Psoas muscle (tissue), 8 donors: ENCODE results near the gene FGGY. TPM values are rescaled to one million over a fixed set of nuclear protein-coding genes. Genes with fewer than 3 reads are reported as not detected.
"Not testable (repeated sequence)": the region's sequence is repeated elsewhere in the genome, so short reads cannot be mapped to it uniquely, and the experiment has no call there.

ENCODE experiments used
- ATAC-seq, 4 donors: fragments of 200-7000 bp; cut with Tn5 transposase; one replicate each; pipeline ENCODE4 v1.9.1; 2020; ENCODE audit warnings: moderate library complexity in 3 of 4, mild to moderate bottlenecking in 2 of 4
- DNase-seq, 2 donors: peaks; one replicate each; pipeline ENCODE4 v3.0.0-alpha.2; 2020
- H3K27ac ChIP-seq: fragments of 200-600 bp; one replicate; pipeline ENCODE4 v1.8.0; 2022
- H3K27me3 ChIP-seq, 3 donors: fragments of 200-600 bp in 1 of 3; one replicate each; pipeline versions ENCODE4 v1.6.1 to v1.8.0; 2013 to 2022; ENCODE audit warnings: low read length in 2 of 3, mild to moderate bottlenecking in 2 of 3, moderate library complexity in 1 of 3; ENCODE audit not compliant: insufficient read depth in 3 of 3
- H3K36me3 ChIP-seq, 2 donors: fragments of 200-600 bp in 1 of 2; one replicate each; pipeline versions ENCODE4 v1.6.1 to v1.8.0; 2013 to 2022; ENCODE audit warnings: low read depth in 1 of 2, mild to moderate bottlenecking in 1 of 2, moderate library complexity in 1 of 2; ENCODE audit not compliant: insufficient read depth in 1 of 2
- H3K4me1 ChIP-seq: fragments of 200-600 bp; one replicate; pipeline ENCODE4 v1.8.0; 2022
- H3K4me3 ChIP-seq: fragments of 200-600 bp; one replicate; pipeline ENCODE4 v1.8.0; 2022; ENCODE audit warnings: mild to moderate bottlenecking
- H3K9me3 ChIP-seq: fragments of 200-600 bp; one replicate; pipeline ENCODE4 v1.8.0; 2022
- WGBS, 3 donors: extraction: QIAGEN DNeasy Blood & Tissue Kit; methylation state at CpG; one replicate each; pipeline versions ENCODE4 v1.1.6 to v1.1.7; 2013; 5-methylcytosine and 5-hydroxymethylcytosine counted together
- intact Hi-C, 2 donors: fragments of 100-400 bp; cut with DNase I; formaldehyde crosslinking; loops; one replicate each; pipeline versions ENCODE4 v1.11.0 to v1.14.2; 2022
- polyA plus RNA-seq, 3 donors: library from polyadenylated mRNA; stranded (reverse); fragments of 200-250 nt; gene quantifications; one replicate each; pipeline ENCODE4 v1.2.3, GENCODE V29; 2013
- total RNA-seq, 4 donors: library from RNA; stranded (reverse); fragmentation: NEBNext Ultra II Directional in 2 of 4; extraction: Animal tissue kit (Norgen Biotek cat#: 25700) in 2 of 4; gene quantifications; one replicate each; pipeline versions ENCODE4 v1.2.1 to v1.2.4, GENCODE V29; 2021 to 2023
- TF ChIP-seq, protein P1 (sequence below): fragments of 200-600 bp; IDR thresholded peaks from one replicate; pipeline ENCODE4 v1.8.0; 2022; ENCODE audit warnings: antibody characterized with exemption
- donor health status: healthy with polysubstance abuse.
- donor health status: DM: no; HTN: no; CAD: no; lungs with moderate emphysema.
- donor health status: Bipolar disorder and iron deficiency.
- donor health status: healthy.
- donor health status: DM: yes; HTN: yes; CAD: no.
- donor health status: DM: no; HTN: no; CAD: no.
- donor health status: DM: no; HTN: no; CAD: no.
- donor health status: DM: yes; HTN: yes; CAD: no.

The FGGY gene
- total and polyA plus RNA-seq, 7 donors, result 11.9 to 72.2 (median 46.5) TPM

DNA sequence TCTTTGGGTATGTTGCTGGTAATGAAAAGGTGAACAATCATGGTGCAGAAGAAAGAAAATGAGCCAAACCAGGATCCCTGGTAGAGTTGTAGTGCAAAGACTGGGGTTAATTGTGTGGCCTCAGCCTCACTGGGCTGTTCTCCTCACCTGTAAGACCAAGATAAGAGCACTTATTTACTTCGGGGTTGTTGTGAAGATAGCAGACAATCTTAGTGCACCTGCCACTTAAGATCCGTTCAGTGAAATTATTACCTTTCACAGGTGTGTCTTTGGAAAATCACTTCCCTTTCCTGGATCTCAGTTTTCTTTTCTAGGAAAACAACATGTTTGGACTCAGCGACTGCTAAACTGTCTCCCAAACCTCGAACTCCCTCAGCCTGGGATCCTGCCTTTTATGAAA lies 1.3 kb upstream of the FGGY start:
- TF ChIP-seq, protein P1, sequence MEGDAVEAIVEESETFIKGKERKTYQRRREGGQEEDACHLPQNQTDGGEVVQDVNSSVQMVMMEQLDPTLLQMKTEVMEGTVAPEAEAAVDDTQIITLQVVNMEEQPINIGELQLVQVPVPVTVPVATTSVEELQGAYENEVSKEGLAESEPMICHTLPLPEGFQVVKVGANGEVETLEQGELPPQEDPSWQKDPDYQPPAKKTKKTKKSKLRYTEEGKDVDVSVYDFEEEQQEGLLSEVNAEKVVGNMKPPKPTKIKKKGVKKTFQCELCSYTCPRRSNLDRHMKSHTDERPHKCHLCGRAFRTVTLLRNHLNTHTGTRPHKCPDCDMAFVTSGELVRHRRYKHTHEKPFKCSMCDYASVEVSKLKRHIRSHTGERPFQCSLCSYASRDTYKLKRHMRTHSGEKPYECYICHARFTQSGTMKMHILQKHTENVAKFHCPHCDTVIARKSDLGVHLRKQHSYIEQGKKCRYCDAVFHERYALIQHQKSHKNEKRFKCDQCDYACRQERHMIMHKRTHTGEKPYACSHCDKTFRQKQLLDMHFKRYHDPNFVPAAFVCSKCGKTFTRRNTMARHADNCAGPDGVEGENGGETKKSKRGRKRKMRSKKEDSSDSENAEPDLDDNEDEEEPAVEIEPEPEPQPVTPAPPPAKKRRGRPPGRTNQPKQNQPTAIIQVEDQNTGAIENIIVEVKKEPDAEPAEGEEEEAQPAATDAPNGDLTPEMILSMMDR, result no peak
- no peak for DNase-seq
- Histone ChIP-seq H3K27ac (peak overlapping the region; percentile 95), H3K27me3 (no peaks in the 10 kb centered on the region), H3K4me1 (peaks cover 58% of the 10 kb centered on the region), H3K4me3 (peak overlapping the region; percentile 71), H3K36me3 (no peaks in the 10 kb centered on the region), H3K9me3 (no peaks in the 10 kb centered on the region)
- intact Hi-C loops, result loop anchor here (2.0 to 10.0 kb wide), 12 partner anchors 97 to 513 kb away; partner anchors contain the start of gene JUN (in 2 of the 2)
- WGBS, 3 donors, result 11 to 23% (median 19%) methylated on average over 4 of the region's 4 CpGs
- ATAC-seq, result no peak

DNA sequence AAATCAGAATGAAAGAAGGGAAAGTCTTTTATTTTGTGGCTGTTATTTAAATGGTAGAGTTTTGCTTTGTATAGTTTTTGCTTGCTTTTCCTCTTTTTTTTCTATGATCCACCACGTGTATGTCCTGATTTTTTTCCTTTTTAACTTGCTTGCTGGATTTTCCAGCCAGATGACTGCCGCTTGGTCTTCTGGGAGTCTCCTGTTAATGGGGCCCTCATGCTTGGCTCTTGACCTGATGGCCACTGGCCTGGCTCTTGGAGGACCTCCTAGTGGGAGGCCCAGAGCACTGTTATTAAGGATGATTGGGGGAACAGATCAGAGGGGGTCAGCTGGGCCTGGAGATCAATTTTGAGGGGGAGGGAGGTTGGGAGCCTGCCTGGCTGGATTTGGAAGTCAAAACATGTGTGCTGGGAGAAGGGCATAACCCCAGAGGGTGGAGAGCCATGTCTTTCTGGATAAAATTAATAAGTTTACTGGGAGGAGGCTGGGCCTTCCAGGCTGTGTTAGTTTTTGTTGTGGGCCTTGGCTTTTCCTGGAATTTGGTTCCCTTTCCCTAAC lies 1.2 kb downstream of the FGGY start:
- peak overlapping the region; percentile 71 for H3K4me3 ChIP-seq
- no peak for ATAC-seq

DNA sequence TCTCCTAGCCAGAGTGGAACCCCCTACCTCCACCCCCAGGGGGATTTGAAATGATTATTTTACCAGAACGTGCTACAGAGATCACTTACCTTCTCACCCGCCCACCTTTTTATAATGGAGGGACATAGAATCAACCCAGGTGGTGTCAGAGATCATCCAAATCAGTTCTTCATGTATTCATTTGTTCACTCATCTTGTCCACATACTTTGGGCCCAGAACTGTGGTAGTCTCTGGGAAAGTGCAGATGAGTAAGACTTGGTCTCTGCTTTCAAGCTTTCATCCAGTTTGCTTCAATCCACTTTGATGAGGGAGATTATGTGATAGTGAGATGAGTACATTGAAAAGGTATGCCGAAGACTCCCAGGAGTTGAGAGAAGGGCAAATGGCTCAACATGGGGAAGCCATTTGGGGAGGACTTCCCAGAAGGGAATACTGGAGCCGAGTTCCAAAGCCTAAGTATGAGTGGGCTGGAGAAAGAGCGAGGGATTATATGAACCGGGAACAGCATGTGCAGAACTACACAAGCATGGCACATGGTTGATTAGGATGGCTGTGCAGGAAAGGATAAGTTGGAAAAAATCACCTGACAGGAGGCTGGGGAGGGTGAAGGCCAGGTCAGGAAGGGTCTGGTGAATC lies 1.9 kb downstream of the FGGY start:
- ATAC-seq, result peak in 3 of 4 donors; percentile 3 to 26 (median 12)
- Histone ChIP-seq H3K27ac (peak overlapping the region; percentile 95), H3K27me3 (no peaks in the 10 kb centered on the region), H3K9me3 (no peaks in the 10 kb centered on the region), H3K4me1 (peaks cover 41% of the 10 kb centered on the region), H3K36me3 (no peaks in the 10 kb centered on the region), H3K4me3 (no peak overlapping the region)
- 61 to 74% (median 72%) methylated on average over 6 of the region's 6 CpGs for WGBS, 3 donors
- TF ChIP-seq, protein P1, result no peak
- intact Hi-C loops, result loop anchor here (2.0 to 10.0 kb wide), 10 partner anchors 93 to 517 kb away; partner anchors contain the start of gene JUN (in 1 of the 2)
- DNase-seq, result no peak

More for the DNA sequence above, 1.2 kb downstream of the FGGY start:
- TF ChIP-seq, protein P1, result no peak
- Histone ChIP-seq H3K36me3 (no peaks in the 10 kb centered on the region), H3K9me3 (no peaks in the 10 kb centered on the region), H3K27ac (peak overlapping the region; percentile 95), H3K4me1 (peaks cover 38% of the 10 kb centered on the region), H3K27me3 (no peaks in the 10 kb centered on the region)
- intact Hi-C loops, result loop anchor here (2.0 to 10.0 kb wide), 10 partner anchors 94 to 516 kb away; partner anchors contain the start of gene JUN (in 1 of the 2)
- 50 to 77% (median 57%) methylated on average over 2 of the region's 2 CpGs for WGBS, 3 donors
- DNase-seq, result peak; percentile 23 to 58

DNA sequence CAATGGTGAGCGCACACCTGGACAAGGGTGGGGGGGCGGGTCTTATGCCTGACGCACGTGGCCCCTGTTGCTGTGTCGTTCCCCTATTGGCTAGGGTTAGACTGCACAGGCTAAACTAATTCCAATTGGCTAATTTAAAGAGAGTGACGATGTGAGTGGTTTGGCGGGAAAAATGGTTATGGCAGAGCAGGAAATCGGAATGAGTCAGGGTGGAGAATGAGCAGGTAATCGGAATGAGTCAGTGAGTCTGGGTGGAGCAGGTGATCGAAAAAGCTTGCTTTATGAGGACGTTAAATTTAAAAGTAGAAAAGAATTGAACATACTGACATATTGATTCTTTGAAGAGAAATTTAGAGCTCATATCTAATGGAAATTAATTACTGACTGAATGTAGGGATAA lies 2.8 kb downstream of the FGGY start:
- H3K4me3 ChIP-seq, H3K27me3 ChIP-seq, H3K36me3 ChIP-seq, H3K27ac ChIP-seq, DNase-seq, ATAC-seq, H3K9me3 ChIP-seq: not testable (repeated sequence)
- intact Hi-C loops, result loop anchor here (2.0 to 10.0 kb wide), 10 partner anchors 93 to 517 kb away; partner anchors contain the start of gene JUN (in 1 of the 2)
- peaks cover 36% of the 10 kb centered on the region for H3K4me1 ChIP-seq
- WGBS, 3 donors, result 91 to 94% (median 92%) methylated on average over 11 of the region's 11 CpGs

DNA sequence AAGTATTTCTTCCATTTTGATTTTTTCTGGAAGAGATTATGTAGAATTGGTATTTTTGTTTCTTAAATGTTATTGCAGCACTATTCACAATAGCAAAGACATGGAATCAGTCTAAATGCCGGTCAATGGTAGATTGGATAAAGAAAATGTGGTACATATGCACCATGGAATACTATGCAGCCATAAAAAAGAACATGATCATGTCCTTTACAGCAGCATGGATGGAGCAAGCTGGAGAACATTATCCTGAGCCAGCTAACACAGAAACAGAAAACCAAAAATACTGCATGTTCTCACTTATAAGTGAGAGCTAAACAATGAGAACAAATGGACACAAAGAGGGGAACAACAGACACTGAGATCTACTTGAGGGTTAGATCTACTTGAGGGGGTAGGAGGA lies 5.4 kb downstream of the FGGY start:
- Histone ChIP-seq H3K4me3 (no peak overlapping the region), H3K27me3 (no peaks in the 10 kb centered on the region), H3K36me3 (no peaks in the 10 kb centered on the region), H3K4me1 (peaks cover 27% of the 10 kb centered on the region), H3K27ac (peak overlapping the region; percentile 38), H3K9me3 (peaks cover 12% of the 10 kb centered on the region)
- DNase-seq (no peak), ATAC-seq (no peak)
- TF ChIP-seq, protein P1, result no peak
- 98 to 100% (median 99%) methylated on average over 1 of the region's 1 CpG for WGBS, 3 donors
- intact Hi-C loops, result no loop called here
